Fibroblast of pulmonary artery (primary cell): Measurements from ENCODE around the gene PGS1.

Experiments
- DNase-seq: peaks from one replicate; pipeline ENCODE4 v3.0.0-alpha.2; 2010; ENCODE audit warnings: low read depth
- H3K4me3 ChIP-seq: replicated peaks from 2 replicates; pipeline ENCODE4 v1.5.1; 2011; ENCODE audit warnings: low read depth, mild to moderate bottlenecking, control low read depth, low read length, moderate library complexity
- TF ChIP-seq, protein P1 (sequence below): IDR thresholded peaks from 2 replicates; pipeline ENCODE4 v1.5.1; 2011; ENCODE audit warnings: mild to moderate bottlenecking, control low read depth, low read length, inconsistent platforms; ENCODE audit errors: missing control alignments

Gene PGS1

GRCh38 chr17:78411241-78411857 lies 32.9 kb downstream of the PGS1 start:
- no peak for DNase-seq
- no peak overlapping the region for H3K4me3 ChIP-seq
- TF ChIP-seq, protein P1, sequence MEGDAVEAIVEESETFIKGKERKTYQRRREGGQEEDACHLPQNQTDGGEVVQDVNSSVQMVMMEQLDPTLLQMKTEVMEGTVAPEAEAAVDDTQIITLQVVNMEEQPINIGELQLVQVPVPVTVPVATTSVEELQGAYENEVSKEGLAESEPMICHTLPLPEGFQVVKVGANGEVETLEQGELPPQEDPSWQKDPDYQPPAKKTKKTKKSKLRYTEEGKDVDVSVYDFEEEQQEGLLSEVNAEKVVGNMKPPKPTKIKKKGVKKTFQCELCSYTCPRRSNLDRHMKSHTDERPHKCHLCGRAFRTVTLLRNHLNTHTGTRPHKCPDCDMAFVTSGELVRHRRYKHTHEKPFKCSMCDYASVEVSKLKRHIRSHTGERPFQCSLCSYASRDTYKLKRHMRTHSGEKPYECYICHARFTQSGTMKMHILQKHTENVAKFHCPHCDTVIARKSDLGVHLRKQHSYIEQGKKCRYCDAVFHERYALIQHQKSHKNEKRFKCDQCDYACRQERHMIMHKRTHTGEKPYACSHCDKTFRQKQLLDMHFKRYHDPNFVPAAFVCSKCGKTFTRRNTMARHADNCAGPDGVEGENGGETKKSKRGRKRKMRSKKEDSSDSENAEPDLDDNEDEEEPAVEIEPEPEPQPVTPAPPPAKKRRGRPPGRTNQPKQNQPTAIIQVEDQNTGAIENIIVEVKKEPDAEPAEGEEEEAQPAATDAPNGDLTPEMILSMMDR = no peak

DNA sequence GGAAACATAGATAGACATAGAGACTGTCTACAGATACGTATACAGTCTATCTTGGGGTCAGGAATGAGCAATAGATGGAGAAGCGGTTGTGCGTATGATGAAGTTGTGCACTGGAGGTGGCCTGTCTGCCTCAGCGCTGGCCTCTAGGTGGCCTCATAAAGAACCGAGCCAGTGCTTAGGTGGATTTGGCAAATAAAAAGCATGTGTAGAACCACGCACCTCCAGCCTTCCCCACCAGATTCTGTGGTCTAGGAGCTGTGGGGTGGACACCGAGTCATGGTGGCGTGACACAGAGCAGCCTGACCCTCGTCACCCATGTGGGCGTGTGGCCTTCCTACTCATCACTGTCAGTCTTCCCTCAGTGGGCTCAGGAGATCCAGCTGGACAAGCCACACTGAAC lies 34.0 kb downstream of the PGS1 start:
- no peak overlapping the region for H3K4me3 ChIP-seq
- TF ChIP-seq, protein P1 = peak; percentile 50
- peak; percentile 36 for DNase-seq

GRCh38 chr17:78414178-78415162 lies 36.0 kb downstream of the PGS1 start:
- DNase-seq = no peak
- TF ChIP-seq, protein P1 = no peak
- no peak overlapping the region for H3K4me3 ChIP-seq

DNA sequence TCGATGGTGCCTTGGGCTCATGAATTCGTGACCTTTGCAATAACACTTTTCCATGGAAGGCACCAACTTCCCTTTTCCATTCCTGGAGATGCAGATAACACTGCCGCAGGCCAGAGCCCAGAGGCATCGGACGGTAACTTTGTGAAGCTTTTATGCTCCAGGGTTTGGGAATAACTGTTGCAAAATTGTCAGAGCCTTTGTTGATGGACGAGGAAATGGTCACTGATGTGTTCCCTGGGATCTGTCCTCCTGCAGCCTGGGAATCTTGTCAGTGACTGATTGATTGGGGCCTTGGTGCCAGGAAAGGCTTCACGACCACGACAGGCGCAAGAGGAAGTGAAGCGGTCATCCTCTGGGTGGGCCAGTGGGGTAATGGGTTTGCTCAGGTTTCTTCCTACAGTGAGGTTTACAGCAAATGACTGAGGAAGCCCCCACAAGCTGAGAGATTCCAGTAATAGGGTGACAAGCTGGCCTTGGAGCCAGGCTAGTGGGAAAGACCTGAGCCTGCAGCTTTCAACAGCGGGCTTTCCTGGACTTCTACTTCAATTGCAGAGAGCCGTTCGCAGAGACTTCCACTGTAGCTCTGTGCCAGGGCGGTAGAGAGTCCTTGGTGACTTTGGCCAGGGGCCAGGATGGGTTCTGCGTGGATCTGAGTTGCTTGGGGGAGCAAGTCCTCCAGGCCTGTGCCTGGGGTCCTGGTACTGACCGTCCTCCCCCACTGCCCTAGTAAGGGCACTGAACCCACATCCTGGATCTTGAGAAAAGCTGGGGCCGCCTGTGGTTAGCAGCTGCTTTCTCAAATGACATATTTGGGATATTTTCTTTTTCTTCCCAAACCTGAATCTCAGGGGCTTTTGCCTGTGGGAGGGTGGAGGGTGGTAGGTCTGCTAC lies 37.6 kb downstream of the PGS1 start:
- TF ChIP-seq, protein P1 = no peak
- DNase-seq = no peak

DNA sequence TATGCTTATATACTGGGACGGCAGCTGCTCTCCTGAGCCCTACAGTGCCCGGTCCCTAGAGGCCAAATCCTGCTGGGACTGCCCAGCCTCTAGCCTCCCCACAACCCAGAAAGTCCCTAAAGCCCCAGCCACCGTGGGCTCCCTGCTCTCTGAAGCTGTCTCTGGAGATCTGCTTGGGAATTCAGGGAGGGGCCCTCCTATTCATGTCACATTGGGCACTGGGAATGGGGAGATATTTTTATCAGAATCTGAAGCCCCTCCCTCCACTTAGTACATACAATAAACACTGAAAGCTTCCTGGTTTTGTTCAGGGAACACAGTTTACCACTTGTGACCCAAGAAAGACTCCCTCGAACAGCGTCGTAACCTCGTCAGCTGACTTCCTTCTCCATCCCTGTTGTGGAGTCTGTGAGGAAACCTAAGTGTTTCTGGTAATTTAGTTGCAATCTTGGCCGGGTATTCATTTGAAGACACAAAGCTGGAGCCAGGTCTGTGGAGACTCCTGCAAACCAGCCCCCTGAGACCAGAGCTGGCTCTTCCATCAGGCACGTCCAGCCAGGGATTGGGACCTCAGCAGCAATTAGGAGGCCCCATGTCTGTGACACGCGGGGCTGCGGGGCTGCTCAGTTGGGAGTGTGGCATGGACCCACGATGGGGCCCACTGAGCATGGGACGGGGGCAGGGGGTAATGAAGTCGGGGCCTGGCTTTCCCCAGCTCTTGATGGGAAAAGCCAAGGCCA lies 38.5 kb downstream of the PGS1 start:
- peak; percentile 83 for DNase-seq
- no peak overlapping the region for H3K4me3 ChIP-seq
- TF ChIP-seq, protein P1 = no peak

More for the DNA sequence above, 37.6 kb downstream of the PGS1 start:
- H3K4me3 ChIP-seq = no peak overlapping the region

GRCh38 chr17:78417531-78417909 lies 39.1 kb downstream of the PGS1 start:
- no peak for DNase-seq
- TF ChIP-seq, protein P1 = no peak
- H3K4me3 ChIP-seq = no peak overlapping the region
